ENCODE data around the gene ZNF664. TPM values are rescaled to one million over a fixed set of nuclear protein-coding genes. Genes with fewer than 3 reads are reported as not detected.

Gene ZNF664
- total RNA-seq, 4 donors from 2014 or later = 120 to 187 (median 138) TPM

GRCh38 chr12:124002021-124002644, 29.1 kb downstream of the ZNF664 start:
- H3K36me3 ChIP-seq = peaks cover 7 to 8% of the 10 kb centered on the region in 2 donors
- TF ChIP-seq CTCF (IDR thresholded peaks at IDR 0.05) (no peak), POLR2A (IDR thresholded peaks at IDR 0.05) (no peak)
- H3K4me1 ChIP-seq = peaks cover 0 to 26% of the 10 kb centered on the region in 2 donors
- peak in 1 of 2 donors; percentile 26 for DNase-seq
- WGBS, 2 donors = 78 to 79% methylated on average over 6 of the region's 6 CpGs
- no peak overlapping the region for H3K27ac ChIP-seq
- H3K9me3 ChIP-seq = no peaks in the 10 kb centered on the region
- no peak overlapping the region for H3K4me3 ChIP-seq (replicated peaks in 1 of 3)
- H3K27me3 ChIP-seq = no peaks in the 10 kb centered on the region
- intact Hi-C loops (cut with DNase I) = loop anchor here (10.0 kb wide), 1 partner anchor 97 kb away; no protein-coding TSS in a partner anchor

DNA sequence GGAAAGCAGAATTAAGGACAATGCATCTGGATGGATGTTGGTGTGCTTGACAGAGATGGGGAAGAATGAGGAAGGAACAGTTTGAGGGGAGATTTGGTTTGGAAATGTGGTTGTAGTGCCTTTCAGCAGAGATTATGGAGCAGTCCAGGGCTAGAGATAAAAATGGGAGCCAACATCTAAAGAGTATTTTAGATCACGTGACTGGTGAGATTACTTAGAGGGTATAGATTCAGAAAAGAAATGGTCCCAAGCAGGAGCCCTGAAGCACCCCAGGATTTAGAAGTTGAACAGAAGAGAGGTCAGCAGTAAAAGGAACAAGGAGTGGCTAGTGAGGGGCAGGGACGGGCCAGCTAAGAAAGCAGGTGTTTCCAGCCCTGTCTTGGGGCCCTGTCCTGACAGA, 29.6 kb downstream of the ZNF664 start:
- Histone ChIP-seq H3K36me3 (peaks cover 7 to 8% of the 10 kb centered on the region in 2 donors), H3K27me3 (no peaks in the 10 kb centered on the region), H3K9me3 (no peaks in the 10 kb centered on the region), H3K4me3 (replicated peaks in 1 of 3) (no peak overlapping the region), H3K27ac (peak overlapping the region in 1 of 3 donors; percentile 20), H3K4me1 (peaks cover 0 to 25% of the 10 kb centered on the region in 2 donors)
- DNase-seq = no peak
- TF ChIP-seq CTCF (IDR thresholded peaks at IDR 0.05) (no peak), POLR2A (IDR thresholded peaks at IDR 0.05) (no peak)
- 91% methylated on average over 2 of the region's 2 CpGs for WGBS, 2 donors
- intact Hi-C loops (cut with DNase I) = loop anchor here (10.0 kb wide), 1 partner anchor 98 kb away; no protein-coding TSS in a partner anchor

GRCh38 chr12:124004233-124004875, 31.3 kb downstream of the ZNF664 start:
- Histone ChIP-seq H3K36me3 (peaks cover 0 to 8% of the 10 kb centered on the region in 2 donors), H3K27ac (no peak overlapping the region), H3K4me3 (replicated peaks in 1 of 3) (no peak overlapping the region), H3K27me3 (no peaks in the 10 kb centered on the region), H3K9me3 (no peaks in the 10 kb centered on the region), H3K4me1 (peaks cover 0 to 25% of the 10 kb centered on the region in 2 donors)
- TF ChIP-seq POLR2A (IDR thresholded peaks at IDR 0.05) (no peak), CTCF (IDR thresholded peaks at IDR 0.05) (no peak)
- intact Hi-C loops (cut with DNase I) = loop anchor here (10.0 kb wide), 1 partner anchor 100 kb away; no protein-coding TSS in a partner anchor
- no peak for DNase-seq
- 93% methylated on average over 9 of the region's 9 CpGs for WGBS, 2 donors

DNA sequence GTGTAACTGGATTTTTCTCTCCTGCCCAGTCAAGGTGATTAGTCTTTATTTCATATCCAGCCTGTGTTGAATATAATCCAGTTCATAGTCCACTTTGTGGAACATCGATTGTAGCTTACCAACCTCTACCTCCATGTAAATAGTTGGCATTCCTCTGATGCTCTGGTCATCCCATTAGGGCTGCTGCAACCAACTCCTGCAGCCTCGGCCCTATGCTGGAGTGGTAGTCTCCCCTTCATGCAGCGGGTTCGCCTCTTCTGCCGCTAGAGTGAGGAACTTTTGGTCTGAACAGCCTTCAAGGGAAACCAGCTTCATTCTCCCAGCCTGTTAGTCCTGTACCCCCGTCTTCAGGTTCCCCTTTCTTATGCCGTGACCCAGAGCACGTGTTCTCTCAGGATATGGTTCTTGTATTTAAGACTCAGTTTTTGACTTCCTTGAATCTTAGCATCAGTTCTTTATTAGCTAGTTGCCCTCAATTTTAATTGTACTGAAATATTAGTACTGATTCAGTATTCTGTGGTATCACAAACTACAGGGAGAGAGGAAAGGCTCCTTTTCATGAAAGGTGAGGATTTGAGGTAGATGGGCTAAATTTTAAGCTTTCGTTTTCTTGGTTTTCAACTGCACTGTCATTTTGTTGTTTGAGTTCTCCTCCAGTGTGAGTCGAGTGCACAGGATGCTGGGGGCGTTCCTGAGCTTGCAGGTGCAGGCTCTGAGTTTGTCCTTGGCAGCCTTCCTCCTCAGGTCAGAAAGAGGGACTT, 33.2 kb downstream of the ZNF664 start:
- Histone ChIP-seq H3K4me1 (peaks cover 0 to 25% of the 10 kb centered on the region in 2 donors), H3K4me3 (replicated peaks in 1 of 3) (no peak overlapping the region), H3K9me3 (no peaks in the 10 kb centered on the region), H3K27ac (no peak overlapping the region), H3K36me3 (peaks cover 1 to 9% of the 10 kb centered on the region in 2 donors), H3K27me3 (no peaks in the 10 kb centered on the region)
- no peak for DNase-seq
- intact Hi-C loops (cut with DNase I) = loop anchor here (10.0 kb wide), 1 partner anchor 101 kb away; no protein-coding TSS in a partner anchor
- TF ChIP-seq POLR2A (IDR thresholded peaks at IDR 0.05) (no peak), CTCF (IDR thresholded peaks at IDR 0.05) (no peak)
- 86% methylated on average over 11 of the region's 11 CpGs for WGBS, 2 donors

Measured in thyroid gland (tissue), 4 donors.